Smooth muscle cell (in vitro differentiated cells): ENCODE results near the gene SLC25A46. TPM values are rescaled to one million over a fixed set of nuclear protein-coding genes. Genes with fewer than 3 reads are reported as not detected.

Experiments
- DNase-seq: peaks from one replicate; lab custom pipeline; 2025; ENCODE audit not compliant: unreplicated experiment; lab: John Stamatoyannopoulos, UW
- H2AFZ ChIP-seq: fragments of 200-600 bp; sonication (generic); 2 replicates; pipeline ENCODE4 v1.6.0; 2016; ENCODE audit warnings: antibody characterized with exemption, low read depth, mild to moderate bottlenecking
- H3F3A ChIP-seq: fragments of 200-600 bp; sonication (generic); 2 replicates; pipeline ENCODE4 v1.6.0; 2017; ENCODE audit warnings: antibody characterized with exemption, low read depth
- H3K27ac ChIP-seq: fragments of 200-600 bp; sonication (generic); 2 replicates; pipeline ENCODE4 v1.5.1; 2016; ENCODE audit warnings: low read depth, mild to moderate bottlenecking
- H3K27me3 ChIP-seq: fragments of 200-600 bp; sonication (generic); 2 replicates; pipeline ENCODE4 v1.6.1; 2016; ENCODE audit warnings: low read depth, mild to moderate bottlenecking
- H3K36me3 ChIP-seq: fragments of 200-600 bp; sonication (generic); 2 replicates; pipeline ENCODE4 v1.5.1; 2016; ENCODE audit warnings: low read depth
- H3K4me1 ChIP-seq: fragments of 200-600 bp; sonication (generic); 2 replicates; pipeline ENCODE4 v1.5.1; 2016; ENCODE audit warnings: low read depth
- H3K4me2 ChIP-seq: fragments of 200-600 bp; sonication (generic); 2 replicates; pipeline ENCODE4 v1.6.0; 2016; ENCODE audit warnings: mild to moderate bottlenecking
- H3K4me3 ChIP-seq: fragments of 200-600 bp; sonication (generic); 2 replicates; pipeline ENCODE4 v1.5.1; 2016; ENCODE audit warnings: mild to moderate bottlenecking
- H3K79me2 ChIP-seq: fragments of 200-600 bp; sonication (generic); 2 replicates; pipeline ENCODE4 v1.6.0; 2016; ENCODE audit warnings: low read depth, mild to moderate bottlenecking
- H3K9ac ChIP-seq: fragments of 200-600 bp; sonication (generic); 2 replicates; pipeline ENCODE4 v1.6.0; 2016; ENCODE audit warnings: low read depth
- H3K9me3 ChIP-seq: fragments of 200-600 bp; sonication (generic); replicated peaks from 2 replicates; pipeline ENCODE4 v1.5.1; 2016; ENCODE audit warnings: low read depth
- H4K20me1 ChIP-seq: fragments of 200-600 bp; sonication (generic); 2 replicates; pipeline ENCODE4 v1.6.0; 2016; ENCODE audit warnings: low read depth
- WGBS: methylation state at CpG from one replicate; pipeline ENCODE4 v1.1.7; 2016; ENCODE audit warnings: low lambda C conversion rate; 5-methylcytosine and 5-hydroxymethylcytosine counted together
- polyA plus RNA-seq: library from polyadenylated mRNA; unstranded; fragments of >200 nt; fragmentation: Nextera tagmentation; extraction: Ambion mirVana; gene quantifications from 2 replicates; pipeline ENCODE4 v1.2.1, GENCODE V29; 2016
- total RNA-seq: library from RNA; depleted of rRNA; stranded (reverse); fragments of >200 nt; gene quantifications from 2 replicates; pipeline ENCODE4 v1.2.3, GENCODE V29; 2014
- TF ChIP-seq, protein P1 (sequence below): fragments of 200-600 bp; sonication (generic); IDR thresholded peaks from 2 replicates; pipeline ENCODE4 v1.5.1; 2017; ENCODE audit warnings: borderline replicate concordance, mild to moderate bottlenecking, antibody characterized with exemption; ENCODE audit not compliant: insufficient read depth, poor library complexity, severe bottlenecking

The SLC25A46 gene
- total and polyA plus RNA-seq, 2 experiments from 2014 or later = 22.4 to 58.3 TPM

DNA sequence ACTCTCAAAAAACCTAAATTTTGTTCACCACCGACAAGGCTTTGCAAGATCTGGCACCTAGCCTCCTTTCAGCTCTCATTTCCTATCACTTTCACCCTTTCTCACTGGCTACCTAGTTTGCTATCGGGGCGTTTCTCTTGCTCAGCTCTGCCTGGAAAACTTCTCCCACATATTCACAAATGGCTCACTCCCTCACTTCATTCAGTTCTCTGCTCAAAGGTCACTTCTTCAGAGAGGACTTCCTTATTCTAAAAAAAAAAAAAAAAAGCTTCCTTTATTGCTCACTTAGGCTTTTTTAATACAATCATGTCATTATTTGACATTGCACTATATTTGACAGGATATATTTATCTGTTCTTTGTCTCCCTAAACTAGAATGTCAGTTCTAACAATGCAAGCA, 2.1 kb upstream of the SLC25A46 start:
- H3F3A ChIP-seq = no peaks in the 10 kb centered on the region
- H3K9ac ChIP-seq = no peak overlapping the region
- peaks cover 13% of the 10 kb centered on the region for H3K27me3 ChIP-seq
- WGBS = 86% methylated on average over 3 of the region's 3 CpGs
- H3K4me1 ChIP-seq = peaks cover 10% of the 10 kb centered on the region
- no peak overlapping the region for H3K27ac ChIP-seq
- H3K4me2 ChIP-seq = no peak overlapping the region
- H3K36me3 ChIP-seq = no peaks in the 10 kb centered on the region
- no peak overlapping the region for H2AFZ ChIP-seq
- TF ChIP-seq, protein P1, sequence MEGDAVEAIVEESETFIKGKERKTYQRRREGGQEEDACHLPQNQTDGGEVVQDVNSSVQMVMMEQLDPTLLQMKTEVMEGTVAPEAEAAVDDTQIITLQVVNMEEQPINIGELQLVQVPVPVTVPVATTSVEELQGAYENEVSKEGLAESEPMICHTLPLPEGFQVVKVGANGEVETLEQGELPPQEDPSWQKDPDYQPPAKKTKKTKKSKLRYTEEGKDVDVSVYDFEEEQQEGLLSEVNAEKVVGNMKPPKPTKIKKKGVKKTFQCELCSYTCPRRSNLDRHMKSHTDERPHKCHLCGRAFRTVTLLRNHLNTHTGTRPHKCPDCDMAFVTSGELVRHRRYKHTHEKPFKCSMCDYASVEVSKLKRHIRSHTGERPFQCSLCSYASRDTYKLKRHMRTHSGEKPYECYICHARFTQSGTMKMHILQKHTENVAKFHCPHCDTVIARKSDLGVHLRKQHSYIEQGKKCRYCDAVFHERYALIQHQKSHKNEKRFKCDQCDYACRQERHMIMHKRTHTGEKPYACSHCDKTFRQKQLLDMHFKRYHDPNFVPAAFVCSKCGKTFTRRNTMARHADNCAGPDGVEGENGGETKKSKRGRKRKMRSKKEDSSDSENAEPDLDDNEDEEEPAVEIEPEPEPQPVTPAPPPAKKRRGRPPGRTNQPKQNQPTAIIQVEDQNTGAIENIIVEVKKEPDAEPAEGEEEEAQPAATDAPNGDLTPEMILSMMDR = no peak
- peaks cover 23% of the 10 kb centered on the region for H3K79me2 ChIP-seq
- H3K4me3 ChIP-seq = no peak overlapping the region
- no peaks in the 10 kb centered on the region for H4K20me1 ChIP-seq
- no peaks in the 10 kb centered on the region for H3K9me3 ChIP-seq
- no peak for DNase-seq

GRCh38 chr5:110738503-110738811, 350 bp upstream of the SLC25A46 start:
- H3K4me1 ChIP-seq = peaks cover 10% of the 10 kb centered on the region
- H2AFZ ChIP-seq = peak overlapping the region; percentile 99
- no peaks in the 10 kb centered on the region for H4K20me1 ChIP-seq
- H3K79me2 ChIP-seq = peaks cover 40% of the 10 kb centered on the region
- no peaks in the 10 kb centered on the region for H3K9me3 ChIP-seq
- no peaks in the 10 kb centered on the region for H3F3A ChIP-seq
- peak overlapping the region; percentile 77 for H3K9ac ChIP-seq
- H3K4me2 ChIP-seq = peak overlapping the region; percentile 91
- 3% methylated on average over 14 of the region's 14 CpGs for WGBS
- TF ChIP-seq, protein P1 = no peak
- H3K4me3 ChIP-seq = peak overlapping the region; percentile 74
- no peak for DNase-seq
- H3K27me3 ChIP-seq = peaks cover 13% of the 10 kb centered on the region
- peak overlapping the region; percentile 52 for H3K27ac ChIP-seq
- H3K36me3 ChIP-seq = no peaks in the 10 kb centered on the region

DNA sequence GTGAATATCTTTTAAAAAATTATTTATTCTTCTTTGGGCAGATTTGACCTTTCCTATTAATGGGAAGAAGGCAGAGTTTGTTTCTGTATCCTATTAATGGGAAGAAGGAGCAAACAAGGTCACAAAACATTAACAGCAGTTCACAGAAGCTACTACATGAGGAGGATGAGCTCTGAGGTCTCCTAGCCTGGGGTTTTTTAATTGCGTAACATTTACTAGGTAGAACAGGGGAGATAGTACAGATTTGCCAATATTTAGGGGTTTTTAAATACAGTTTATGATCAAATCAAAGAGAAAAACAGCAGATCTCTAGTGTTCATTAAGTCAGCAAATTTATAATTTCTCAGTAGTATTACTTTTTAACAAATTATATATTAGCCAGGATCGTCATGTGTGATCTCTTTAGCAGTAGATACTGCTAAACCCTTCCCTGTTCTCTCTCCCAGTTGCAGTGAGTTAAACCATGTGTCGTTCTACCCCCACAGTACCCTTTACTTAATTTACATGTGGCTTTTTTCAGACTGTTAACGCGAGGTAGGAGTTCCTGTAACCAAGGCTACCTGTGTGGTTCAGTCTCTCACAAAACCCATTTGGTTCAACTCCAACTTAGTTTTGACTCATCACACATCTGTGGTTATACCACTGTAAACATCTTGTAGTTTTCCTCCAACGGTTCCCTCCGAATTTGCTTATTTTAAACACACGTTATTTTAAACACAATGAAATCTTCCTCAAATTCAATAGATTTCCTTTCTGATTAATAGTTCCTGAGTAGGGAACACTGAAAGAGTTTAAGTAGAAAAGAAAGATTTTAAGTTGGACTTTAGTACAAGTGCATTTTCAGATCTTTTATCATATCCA, 13.3 kb downstream of the SLC25A46 start:
- Histone ChIP-seq H3K79me2 (no peaks in the 10 kb centered on the region), H3K27ac (no peak overlapping the region), H3K36me3 (peaks cover 9% of the 10 kb centered on the region), H3K4me3 (no peak overlapping the region), H3K27me3 (no peaks in the 10 kb centered on the region), H3K4me1 (no peaks in the 10 kb centered on the region), H2AFZ (no peak overlapping the region), H4K20me1 (no peaks in the 10 kb centered on the region), H3K4me2 (no peak overlapping the region), H3K9ac (no peak overlapping the region), H3K9me3 (no peaks in the 10 kb centered on the region), H3F3A (peaks cover 8% of the 10 kb centered on the region)
- TF ChIP-seq, protein P1 = no peak
- WGBS = 77% methylated on average over 8 of the region's 8 CpGs
- no peak for DNase-seq

DNA sequence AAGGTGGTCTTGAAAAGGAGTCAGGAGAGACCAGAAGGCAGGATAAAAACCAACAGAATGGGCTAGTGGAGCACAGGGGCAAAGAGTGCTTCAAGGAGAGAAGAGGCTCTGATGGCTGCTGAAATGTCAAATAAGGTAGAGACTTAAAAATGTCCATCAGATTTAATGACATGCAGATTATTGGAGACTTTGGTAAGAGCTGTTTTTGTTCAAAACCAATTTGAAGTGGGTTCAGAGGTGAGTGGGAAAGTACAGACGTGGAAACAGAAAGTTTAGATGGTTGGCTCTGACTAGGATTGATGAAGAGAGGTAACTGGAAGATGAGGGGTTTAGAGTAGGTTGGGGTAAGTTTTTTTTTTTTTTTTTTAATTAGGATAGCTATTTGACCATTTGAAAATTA, 14.1 kb downstream of the SLC25A46 start:
- no peak overlapping the region for H3K4me2 ChIP-seq
- peaks cover 8% of the 10 kb centered on the region for H3F3A ChIP-seq
- no peak for DNase-seq
- 100% methylated on average over 1 of the region's 1 CpG for WGBS
- H3K36me3 ChIP-seq = peaks cover 9% of the 10 kb centered on the region
- H3K79me2 ChIP-seq = no peaks in the 10 kb centered on the region
- H3K9ac ChIP-seq = no peak overlapping the region
- no peak overlapping the region for H3K4me3 ChIP-seq
- H2AFZ ChIP-seq = no peak overlapping the region
- no peaks in the 10 kb centered on the region for H3K9me3 ChIP-seq
- TF ChIP-seq, protein P1 = no peak
- no peaks in the 10 kb centered on the region for H4K20me1 ChIP-seq
- no peaks in the 10 kb centered on the region for H3K4me1 ChIP-seq
- no peaks in the 10 kb centered on the region for H3K27me3 ChIP-seq
- H3K27ac ChIP-seq = no peak overlapping the region
